Measurements from ENCODE around the gene KRTAP9-7.
"Not testable (repeated sequence)": the region's sequence is repeated elsewhere in the genome, so short reads cannot be mapped to it uniquely, and the experiment has no call there.

DNA sequence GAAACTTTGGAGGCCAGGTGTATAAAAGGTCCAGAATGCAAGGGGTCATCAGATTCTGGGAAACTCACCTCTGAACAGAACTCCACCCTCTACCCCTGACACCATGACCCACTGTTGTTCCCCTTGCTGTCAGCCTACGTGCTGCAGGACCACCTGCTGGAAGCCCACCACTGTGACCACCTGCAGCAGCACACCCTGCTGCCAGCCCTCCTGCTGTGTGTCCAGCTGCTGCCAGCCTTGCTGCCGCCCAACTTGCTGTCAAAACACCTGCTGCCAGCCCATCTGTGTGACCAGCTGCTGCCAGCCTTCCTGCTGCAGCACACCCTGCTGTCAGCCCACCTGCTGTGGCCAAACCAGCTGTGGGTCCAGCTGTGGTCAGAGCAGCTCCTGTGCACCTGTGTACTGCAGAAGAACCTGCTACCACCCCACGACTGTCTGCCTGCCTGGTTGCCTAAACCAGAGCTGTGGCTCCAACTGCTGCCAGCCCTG lies 37.5 kb upstream of the KRTAP9-7 start, which contains the start of gene KRTAP9-8:
- TF ChIP-seq POLR2AphosphoS5 (IDR thresholded peaks at IDR 0.05); EP300 (IDR thresholded peaks at IDR 0.05); POLR2A (IDR thresholded peaks at IDR 0.05; ENCODE audit: low read depth): not testable (repeated sequence)
- TF ChIP-seq, protein P1, sequence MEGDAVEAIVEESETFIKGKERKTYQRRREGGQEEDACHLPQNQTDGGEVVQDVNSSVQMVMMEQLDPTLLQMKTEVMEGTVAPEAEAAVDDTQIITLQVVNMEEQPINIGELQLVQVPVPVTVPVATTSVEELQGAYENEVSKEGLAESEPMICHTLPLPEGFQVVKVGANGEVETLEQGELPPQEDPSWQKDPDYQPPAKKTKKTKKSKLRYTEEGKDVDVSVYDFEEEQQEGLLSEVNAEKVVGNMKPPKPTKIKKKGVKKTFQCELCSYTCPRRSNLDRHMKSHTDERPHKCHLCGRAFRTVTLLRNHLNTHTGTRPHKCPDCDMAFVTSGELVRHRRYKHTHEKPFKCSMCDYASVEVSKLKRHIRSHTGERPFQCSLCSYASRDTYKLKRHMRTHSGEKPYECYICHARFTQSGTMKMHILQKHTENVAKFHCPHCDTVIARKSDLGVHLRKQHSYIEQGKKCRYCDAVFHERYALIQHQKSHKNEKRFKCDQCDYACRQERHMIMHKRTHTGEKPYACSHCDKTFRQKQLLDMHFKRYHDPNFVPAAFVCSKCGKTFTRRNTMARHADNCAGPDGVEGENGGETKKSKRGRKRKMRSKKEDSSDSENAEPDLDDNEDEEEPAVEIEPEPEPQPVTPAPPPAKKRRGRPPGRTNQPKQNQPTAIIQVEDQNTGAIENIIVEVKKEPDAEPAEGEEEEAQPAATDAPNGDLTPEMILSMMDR (IDR thresholded peaks at IDR 0.05) = not testable (repeated sequence)

Data from esophagus muscularis mucosa (tissue), 4 donors.